CD14-positive monocyte (primary cell): ENCODE measurements around the gene MPZL3. TPM values are rescaled to one million over a fixed set of nuclear protein-coding genes. Genes with fewer than 3 reads are reported as not detected.

ENCODE experiments used
- DNase-seq, 3 donors: peaks; one replicate each; pipeline ENCODE4 v3.0.0-alpha.2; 2011 to 2022
- H2AFZ ChIP-seq: 2 replicates; pipeline ENCODE4 v1.6.0; 2012; ENCODE audit warnings: mild to moderate bottlenecking, low read depth, low read length, inconsistent platforms; ENCODE audit not compliant: insufficient read depth, poor library complexity, severe bottlenecking
- H3K27ac ChIP-seq, 2 donors: 1 replicate in 1 of 2; 2 replicates in 1 of 2; pipeline ENCODE4 v1.5.1; 2012 to 2013; ENCODE audit warnings: low read length in 2 of 2, control low read depth in 1 of 2, inconsistent platforms in 1 of 2, low read depth in 1 of 2, mild to moderate bottlenecking in 1 of 2
- H3K27me3 ChIP-seq, 2 donors: one replicate each; pipeline versions ENCODE4 v1.6.0 to v1.6.1; 2011 to 2013; ENCODE audit warnings: low read length in 2 of 2; ENCODE audit not compliant: control insufficient read depth in 2 of 2, insufficient read depth in 2 of 2
- H3K36me3 ChIP-seq, 2 donors: replicated peaks in 1 of 2; 1 replicate in 1 of 2; 2 replicates in 1 of 2; pipeline versions ENCODE4 v1.5.1 to v1.6.1; 2012 to 2013; ENCODE audit warnings: low read length in 2 of 2, control low read depth in 1 of 2, inconsistent platforms in 1 of 2, mild to moderate bottlenecking in 1 of 2; ENCODE audit not compliant: insufficient read depth in 2 of 2, control insufficient read depth in 1 of 2
- H3K4me1 ChIP-seq, 2 donors: 1 replicate in 1 of 2; 2 replicates in 1 of 2; pipeline versions ENCODE4 v1.5.1 to v1.6.1; 2012 to 2013; ENCODE audit warnings: low read length in 2 of 2, control low read depth in 1 of 2, inconsistent platforms in 1 of 2, mild to moderate bottlenecking in 1 of 2, moderate library complexity in 1 of 2; ENCODE audit not compliant: insufficient read depth in 2 of 2, control insufficient read depth in 1 of 2
- H3K4me2 ChIP-seq: replicated peaks from 2 replicates; pipeline ENCODE3; 2012; ENCODE audit warnings: low read length, moderate library complexity, mild to moderate bottlenecking; ENCODE audit not compliant: poor library complexity, severe bottlenecking; ENCODE audit errors: extremely low read depth
- H3K4me3 ChIP-seq, 3 experiments: fragments of 200-600 bp in 1 of 3; sonication (generic) in 1 of 3; replicated peaks in 1 of 3; 1 replicate in 2 of 3; 2 replicates in 1 of 3; pipeline ENCODE4 v1.5.1; 2011 to 2013; ENCODE audit warnings: low read length in 3 of 3, mild to moderate bottlenecking in 3 of 3, control low read depth in 2 of 3, low read depth in 2 of 3, inconsistent platforms in 1 of 3, moderate library complexity in 1 of 3
- H3K79me2 ChIP-seq: 2 replicates; pipeline ENCODE4 v1.6.0; 2012; ENCODE audit warnings: mild to moderate bottlenecking, control low read depth, inconsistent platforms, low read length, moderate library complexity; ENCODE audit not compliant: insufficient read depth
- H3K9ac ChIP-seq: 2 replicates; pipeline ENCODE4 v1.6.0; 2017; ENCODE audit warnings: low read length, mild to moderate bottlenecking; ENCODE audit not compliant: insufficient read depth, poor library complexity, severe bottlenecking
- H3K9me3 ChIP-seq, 2 donors: replicated peaks in 1 of 2; 1 replicate in 1 of 2; 2 replicates in 1 of 2; pipeline versions ENCODE4 v1.5.1 to v1.6.1; 2012 to 2013; ENCODE audit warnings: low read length in 2 of 2, control low read depth in 1 of 2; ENCODE audit not compliant: control insufficient read depth in 1 of 2, insufficient read depth in 1 of 2
- H4K20me1 ChIP-seq: 2 replicates; pipeline ENCODE4 v1.6.0; 2012; ENCODE audit warnings: mild to moderate bottlenecking, low read length, control low read depth, moderate library complexity; ENCODE audit not compliant: insufficient read depth
- H3K27ac Mint-ChIP-seq, 7 donors: one replicate each; pipeline ENCODE4 v1.8.0; 2020; ENCODE audit warnings: mild to moderate bottlenecking in 7 of 7, mixed read lengths in 7 of 7, moderate library complexity in 6 of 7, inconsistent platforms in 2 of 7
- H3K27me3 Mint-ChIP-seq, 3 donors: one replicate each; pipeline ENCODE4 v1.8.0; 2021 to 2022; ENCODE audit warnings: low read depth in 3 of 3, mild to moderate bottlenecking in 3 of 3, mixed read lengths in 3 of 3, moderate library complexity in 3 of 3, inconsistent platforms in 1 of 3
- H3K36me3 Mint-ChIP-seq, 2 donors: one replicate each; pipeline ENCODE4 v1.8.0; 2020; ENCODE audit warnings: mixed read lengths in 2 of 2, inconsistent platforms in 1 of 2, mild to moderate bottlenecking in 1 of 2
- H3K4me1 Mint-ChIP-seq: one replicate; pipeline ENCODE4 v1.8.0; 2020; ENCODE audit warnings: mild to moderate bottlenecking, mixed read lengths
- H3K4me3 Mint-ChIP-seq, 2 donors: one replicate each; pipeline ENCODE4 v1.8.0; 2020; ENCODE audit warnings: mild to moderate bottlenecking in 2 of 2, mixed read lengths in 2 of 2, moderate library complexity in 1 of 2
- H3K9me3 Mint-ChIP-seq, 7 donors: one replicate each; pipeline ENCODE4 v1.8.0; 2020 to 2022; ENCODE audit warnings: mixed read lengths in 7 of 7, mild to moderate bottlenecking in 6 of 7, moderate library complexity in 6 of 7, inconsistent platforms in 2 of 7
- CTCF ChIP-seq: fragments of 200-600 bp; IDR thresholded peaks from one replicate; pipeline ENCODE4 v1.8.0; 2022; ENCODE audit warnings: antibody characterized with exemption, mild to moderate bottlenecking
- WGBS: methylation state at CpG from one replicate; pipeline ENCODE4 v1.1.5; 2013; ENCODE audit warnings: missing lambda C conversion rate; ENCODE audit not compliant: insufficient coverage; 5-methylcytosine and 5-hydroxymethylcytosine counted together
- intact Hi-C, 2 donors: fragments of 100-400 bp; cut with micrococcal nuclease; formaldehyde crosslinking; loops; one replicate each; pipeline versions ENCODE4 v1.15.0 to v1.15.1; 2023
- polyA plus RNA-seq, 3 donors: library from polyadenylated mRNA; depleted of rRNA in 1 of 3; unstranded in 2 of 3; stranded (reverse) in 1 of 3; fragments of 300-500 nt in 2 of 3; fragments of >200 nt in 1 of 3; fragmentation: Illumina TruSeq in 2 of 3; gene quantifications; 1 replicate in 2 of 3; 2 replicates in 1 of 3; pipeline ENCODE4 v1.2.3, GENCODE V29; 2012 to 2021

Gene MPZL3
- polyA plus RNA-seq, 3 donors = 4.2 to 8.5 (median 8.0) TPM

GRCh38 chr11:118231461-118231860, 20.7 kb downstream of the MPZL3 start:
- Histone ChIP-seq H3K4me3 (no peak overlapping the region), H2AFZ (no peak overlapping the region), H3K27ac (peak overlapping the region in 1 of 2 donors; percentile 4), H3K4me2 (no peak overlapping the region), H4K20me1 (no peaks in the 10 kb centered on the region), H3K9me3 (no peaks in the 10 kb centered on the region), H3K4me1 (peaks cover 66 to 71% of the 10 kb centered on the region in 2 donors), H3K27me3 (no peaks in the 10 kb centered on the region), H3K36me3 (peaks cover 21 to 37% of the 10 kb centered on the region in 2 donors), H3K79me2 (peaks cover 10% of the 10 kb centered on the region), H3K9ac (no peak overlapping the region)
- Mint-ChIP-seq H3K27ac (no peak overlapping the region), H3K27me3 (no peaks in the 10 kb centered on the region), H3K4me3 (no peak overlapping the region), H3K36me3 (peaks cover 16 to 43% of the 10 kb centered on the region in 2 donors), H3K4me1 (peaks cover 64% of the 10 kb centered on the region), H3K9me3 (peaks cover 0 to 1% (median 0%) of the 10 kb centered on the region in 7 donors)
- intact Hi-C loops = no loop called here
- DNase-seq = no peak
- no peak for TF ChIP-seq CTCF

GRCh38 chr11:118230088-118230487, 22.1 kb downstream of the MPZL3 start:
- no peak overlapping the region for H2AFZ ChIP-seq
- peaks cover 15% of the 10 kb centered on the region for H3K79me2 ChIP-seq
- peaks cover 68% of the 10 kb centered on the region for H3K4me1 Mint-ChIP-seq
- H3K9me3 ChIP-seq = no peaks in the 10 kb centered on the region
- no peak overlapping the region for H3K9ac ChIP-seq
- no peaks in the 10 kb centered on the region for H3K27me3 Mint-ChIP-seq
- peaks cover 18 to 32% of the 10 kb centered on the region in 2 donors for H3K36me3 ChIP-seq
- peak overlapping the region; percentile 59 for H3K4me2 ChIP-seq
- intact Hi-C loops = no loop called here
- no peaks in the 10 kb centered on the region for H4K20me1 ChIP-seq
- peak overlapping the region; percentile 90 for H3K27ac ChIP-seq
- peaks cover 12 to 34% of the 10 kb centered on the region in 2 donors for H3K36me3 Mint-ChIP-seq
- no peaks in the 10 kb centered on the region for H3K27me3 ChIP-seq
- H3K27ac Mint-ChIP-seq = no peak overlapping the region
- WGBS = no CpG with 5 or more reads among the region's 3 CpGs
- H3K4me3 ChIP-seq = peak overlapping the region in 1 of 3 experiments; percentile 50
- H3K9me3 Mint-ChIP-seq = no peaks in the 10 kb centered on the region
- H3K4me3 Mint-ChIP-seq = no peak overlapping the region
- H3K4me1 ChIP-seq = peaks cover 74 to 79% of the 10 kb centered on the region in 2 donors
- TF ChIP-seq CTCF = no peak
- no peak for DNase-seq
